Inflammatory macrophage treated with lipopolysaccharide for 4 hours (primary cell): ENCODE results near the gene ERICH2.

Experiments used
- DNase-seq: peaks from one replicate; pipeline ENCODE4 v3.0.0-alpha.2; 2020

ERICH2 gene

GRCh38 chr2:170846314-170846713 is 76.1 kb downstream of the ERICH2 start:
- DNase-seq: no peak

DNA sequence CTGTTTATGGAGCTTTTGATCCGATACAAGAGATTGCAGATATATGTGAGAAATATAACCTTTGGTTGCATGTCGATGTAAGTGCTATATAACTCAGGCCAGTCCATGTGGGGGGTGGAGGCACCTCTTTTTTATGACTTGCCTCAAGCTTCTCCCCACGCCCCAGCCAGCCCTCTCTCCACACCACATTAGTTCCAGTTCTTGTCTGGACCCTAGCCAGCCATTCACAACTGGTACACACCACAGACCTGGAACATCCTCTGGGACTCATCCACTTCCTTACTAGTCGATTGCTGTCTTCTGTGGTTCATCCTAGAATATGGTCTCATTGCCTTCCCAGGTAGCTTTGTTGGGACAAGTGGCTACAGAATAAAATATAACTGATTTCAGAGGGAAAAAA is 77.5 kb downstream of the ERICH2 start:
- DNase-seq: no peak
